ENCODE data around the gene ORC4. TPM values are rescaled to one million over a fixed set of nuclear protein-coding genes. Genes with fewer than 3 reads are reported as not detected.

ORC4 gene
- total and polyA plus RNA-seq, 2 donors, result 16.0 to 109 TPM

DNA sequence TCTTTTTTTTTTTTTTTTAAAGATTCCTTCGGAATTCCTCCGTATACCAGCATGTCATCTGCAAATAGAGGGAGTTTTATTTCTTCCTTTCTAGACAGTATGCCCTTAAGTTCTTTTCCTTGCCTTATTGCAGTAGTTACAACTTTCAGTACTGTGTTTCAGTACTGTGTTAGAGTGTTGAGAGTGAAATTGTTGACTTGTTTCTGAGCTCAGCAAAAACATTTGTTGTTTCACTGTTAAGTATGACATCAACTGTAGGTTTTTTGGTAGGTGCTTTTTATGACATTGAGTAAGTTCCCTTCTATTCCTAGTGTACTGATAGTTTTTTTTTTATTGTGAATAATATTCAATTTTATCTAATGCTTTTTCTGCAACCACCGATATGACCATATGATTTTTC is 131.9 kb downstream of the ORC4 start:
- Histone ChIP-seq H3K4me3 (ENCODE audit: low read depth, low read length) (no peak overlapping the region), H3K27ac (ENCODE audit: low read depth) (no peak overlapping the region), H3K4me1 (ENCODE audit: insufficient read depth) (no peaks in the 10 kb centered on the region), H3K36me3 (ENCODE audit: insufficient read depth) (no peaks in the 10 kb centered on the region)
- 70% methylated on average over 3 of the region's 3 CpGs for WGBS
- no peak for DNase-seq (ENCODE audit: extremely low spot score)

DNA sequence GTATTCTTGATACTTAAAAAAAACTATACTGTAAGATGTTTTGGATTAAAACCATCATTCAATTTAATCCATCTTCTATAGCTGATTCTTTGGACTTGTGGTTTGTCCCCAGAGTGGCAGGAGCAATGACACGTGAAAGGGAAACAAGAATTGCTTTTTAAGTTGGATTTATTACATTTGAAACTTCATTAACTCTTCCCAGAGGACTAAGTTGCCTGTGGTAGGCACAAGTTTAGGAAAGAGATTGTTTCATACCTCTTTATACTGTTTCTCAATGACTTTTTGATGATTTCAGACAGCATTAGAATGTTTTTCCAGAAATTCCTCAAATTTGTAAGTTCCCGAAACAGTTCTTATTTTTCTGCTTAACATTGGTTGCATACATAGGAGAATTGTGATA is 134.4 kb downstream of the ORC4 start:
- no peak for DNase-seq (ENCODE audit: extremely low spot score)
- Histone ChIP-seq H3K36me3 (ENCODE audit: insufficient read depth) (no peaks in the 10 kb centered on the region), H3K27ac (ENCODE audit: low read depth) (no peak overlapping the region), H3K4me1 (ENCODE audit: insufficient read depth) (no peaks in the 10 kb centered on the region), H3K4me3 (ENCODE audit: low read depth, low read length) (no peak overlapping the region)
- 96% methylated on average over 2 of the region's 2 CpGs for WGBS

DNA sequence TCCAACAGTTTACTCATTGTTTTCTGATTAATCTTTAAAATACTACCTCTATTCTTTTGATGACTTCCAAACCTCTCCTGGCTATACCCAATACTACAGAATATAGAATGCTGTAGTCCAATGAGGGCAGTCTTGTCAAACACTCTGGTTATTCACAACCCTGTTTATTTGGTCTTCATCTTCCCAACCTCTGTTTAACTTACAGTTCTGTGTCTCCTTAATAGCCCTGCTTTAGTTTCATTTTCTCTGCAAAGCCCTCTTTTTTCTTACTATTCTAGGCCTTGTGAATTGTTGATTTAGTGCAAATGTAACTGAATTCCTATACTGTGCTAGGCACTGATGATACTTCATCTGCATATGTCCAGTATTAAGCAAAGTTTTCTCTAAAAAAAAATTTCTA is 135.7 kb downstream of the ORC4 start:
- H3K4me3 ChIP-seq (ENCODE audit: low read depth, low read length), result no peak overlapping the region
- no peak for DNase-seq (ENCODE audit: extremely low spot score)
- no peak overlapping the region for H3K27ac ChIP-seq (ENCODE audit: low read depth)
- H3K4me1 ChIP-seq (ENCODE audit: insufficient read depth), result no peaks in the 10 kb centered on the region
- no peaks in the 10 kb centered on the region for H3K36me3 ChIP-seq (ENCODE audit: insufficient read depth)

DNA sequence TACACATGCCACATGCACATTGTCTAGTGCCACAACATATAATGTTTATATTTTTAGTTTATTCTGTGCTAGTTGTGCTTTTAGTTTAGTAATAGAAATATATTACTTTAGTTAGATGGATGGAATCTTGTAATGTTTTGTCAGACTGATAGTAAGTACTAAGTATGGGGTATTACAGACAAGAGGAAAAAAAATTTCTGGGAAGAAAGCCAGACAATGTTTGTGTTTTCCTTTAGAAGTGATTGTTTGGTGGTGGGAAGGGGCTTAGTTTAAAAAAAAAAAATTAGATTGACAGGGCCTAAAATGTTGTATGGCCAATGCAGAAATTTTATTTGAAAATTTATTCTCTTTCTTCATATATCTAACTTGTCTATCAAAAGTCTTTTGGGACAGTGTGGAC is 137.9 kb downstream of the ORC4 start:
- no peaks in the 10 kb centered on the region for H3K4me1 ChIP-seq (ENCODE audit: insufficient read depth)
- DNase-seq (ENCODE audit: extremely low spot score), result no peak
- no peak overlapping the region for H3K4me3 ChIP-seq (ENCODE audit: low read depth, low read length)
- no peaks in the 10 kb centered on the region for H3K36me3 ChIP-seq (ENCODE audit: insufficient read depth)
- no peak overlapping the region for H3K27ac ChIP-seq (ENCODE audit: low read depth)

Other genes with a start within 250 kb of the ORC4 start
- gene ACVR2A, start 175.7 kb downstream of the ORC4 start, total RNA-seq, result 76.9 TPM
- 7.2 TPM for gene ACVR2A, start 175.7 kb downstream of the ORC4 start, polyA plus RNA-seq
- 134 TPM for gene MBD5, start 354 bp upstream of the ORC4 start, total RNA-seq
- gene MBD5, start 354 bp upstream of the ORC4 start, polyA plus RNA-seq, result 16.5 TPM